ENCODE measurements around the gene PLA2G6.

Gene PLA2G6

GRCh38 chr22:38067761-38068360 is 113.8 kb downstream of the PLA2G6 start:
- FAIRE-seq = no peak

GRCh38 chr22:38067028-38067415 is 114.6 kb downstream of the PLA2G6 start:
- no peak for FAIRE-seq

GRCh38 chr22:38066381-38067027 is 115.1 kb downstream of the PLA2G6 start:
- no peak for FAIRE-seq

GRCh38 chr22:38065539-38065938 is 116.1 kb downstream of the PLA2G6 start:
- no peak for FAIRE-seq

- no peak for FAIRE-seq
Observed at GRCh38 chr22:38062791-38063190, 118.8 kb downstream of the PLA2G6 start.
